ENCODE results near the gene OTOP1. TPM values are rescaled to one million over a fixed set of nuclear protein-coding genes. Genes with fewer than 3 reads are reported as not detected.

OTOP1 gene
- total and polyA plus RNA-seq, 7 donors, result not detected

- Histone ChIP-seq H3K4me1 (no peaks in the 10 kb centered on the region), H3K9me3 (no peaks in the 10 kb centered on the region), H3K4me3 (no peak overlapping the region), H3K27me3 (no peaks in the 10 kb centered on the region), H3K27ac (peak overlapping the region in 1 of 4 donors; percentile 18), H3K36me3 (peaks cover 5 to 70% (median 17%) of the 10 kb centered on the region in 4 donors)
- WGBS, 2 donors, result 86 to 90% methylated on average over 11 of the region's 11 CpGs
- intact Hi-C loops (cut with DNase I), result no loop called here
- no peak for DNase-seq
- TF ChIP-seq POLR2A (IDR thresholded peaks at IDR 0.05) (no peak), POLR2AphosphoS5 (IDR thresholded peaks at IDR 0.05) (no peak), CTCF (IDR thresholded peaks at IDR 0.05) (no peak), EP300 (IDR thresholded peaks at IDR 0.05) (no peak)
These were observed 42.6 kb upstream of the OTOP1 start for GRCh38 chr4:4269331-4269731.

DNA sequence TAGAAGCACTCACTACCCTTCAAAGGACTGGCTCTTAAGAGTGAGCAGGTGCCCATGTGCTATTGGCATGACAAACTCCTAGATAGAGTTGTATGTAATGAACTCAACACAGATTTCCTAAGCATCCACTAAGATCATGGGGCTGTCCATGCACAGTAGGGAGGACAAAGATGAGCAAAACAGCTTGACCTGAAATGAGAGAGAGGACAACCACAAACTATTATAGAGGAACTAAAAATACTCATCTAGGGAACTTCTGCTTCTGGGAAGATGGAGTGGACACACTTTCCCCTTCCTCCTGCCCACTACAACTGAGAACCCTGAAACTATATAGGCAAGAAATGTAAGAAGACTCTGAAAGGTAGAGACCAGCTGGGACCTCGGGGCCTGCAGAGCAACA is 42.0 kb upstream of the OTOP1 start:
- intact Hi-C loops (cut with DNase I), result no loop called here
- 84 to 89% methylated on average over 1 of the region's 1 CpG for WGBS, 2 donors

DNA sequence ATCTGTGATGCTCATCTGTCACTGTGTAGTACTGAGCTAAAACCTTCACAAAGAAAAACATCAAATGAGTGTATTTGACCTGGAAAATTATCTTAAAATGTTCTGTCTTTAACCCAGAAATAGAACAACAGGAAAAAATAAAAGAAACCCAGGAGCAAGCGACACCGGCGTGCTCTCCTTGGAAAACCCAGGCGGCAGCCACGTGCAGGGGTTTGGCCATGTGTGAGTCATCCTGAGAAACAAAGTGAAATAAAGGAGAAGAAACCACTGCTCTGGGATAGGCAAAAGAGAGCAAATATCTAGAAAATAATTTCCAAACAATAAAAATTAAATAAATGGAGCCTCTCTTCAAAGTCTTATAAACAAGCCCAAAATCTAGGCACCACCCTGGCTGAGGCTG is 41.3 kb upstream of the OTOP1 start:
- Histone ChIP-seq H3K4me3 (no peak overlapping the region), H3K27me3 (no peaks in the 10 kb centered on the region), H3K36me3 (peaks cover 0 to 56% (median 8%) of the 10 kb centered on the region in 4 donors), H3K9me3 (no peaks in the 10 kb centered on the region), H3K27ac (no peak overlapping the region), H3K4me1 (no peaks in the 10 kb centered on the region)
- DNase-seq, result no peak
- intact Hi-C loops (cut with DNase I), result no loop called here
- TF ChIP-seq CTCF (IDR thresholded peaks at IDR 0.05) (no peak), POLR2AphosphoS5 (IDR thresholded peaks at IDR 0.05) (no peak), EP300 (IDR thresholded peaks at IDR 0.05) (no peak), POLR2A (IDR thresholded peaks at IDR 0.05) (no peak)
- 79 to 89% methylated on average over 5 of the region's 5 CpGs for WGBS, 2 donors

More for the DNA sequence above, 42.0 kb upstream of the OTOP1 start:
- TF ChIP-seq POLR2AphosphoS5 (IDR thresholded peaks at IDR 0.05), result no peak
- TF ChIP-seq CTCF (IDR thresholded peaks at IDR 0.05), result no peak
- no peak for TF ChIP-seq POLR2A (IDR thresholded peaks at IDR 0.05)
- no peak for TF ChIP-seq EP300 (IDR thresholded peaks at IDR 0.05)
- no peaks in the 10 kb centered on the region for H3K9me3 ChIP-seq
- no peaks in the 10 kb centered on the region for H3K27me3 ChIP-seq
- peaks cover 0 to 64% (median 12%) of the 10 kb centered on the region in 4 donors for H3K36me3 ChIP-seq
- peak overlapping the region in 1 of 4 donors; percentile 18 for H3K27ac ChIP-seq
- no peaks in the 10 kb centered on the region for H3K4me1 ChIP-seq
- H3K4me3 ChIP-seq, result no peak overlapping the region
- DNase-seq, result no peak

DNA sequence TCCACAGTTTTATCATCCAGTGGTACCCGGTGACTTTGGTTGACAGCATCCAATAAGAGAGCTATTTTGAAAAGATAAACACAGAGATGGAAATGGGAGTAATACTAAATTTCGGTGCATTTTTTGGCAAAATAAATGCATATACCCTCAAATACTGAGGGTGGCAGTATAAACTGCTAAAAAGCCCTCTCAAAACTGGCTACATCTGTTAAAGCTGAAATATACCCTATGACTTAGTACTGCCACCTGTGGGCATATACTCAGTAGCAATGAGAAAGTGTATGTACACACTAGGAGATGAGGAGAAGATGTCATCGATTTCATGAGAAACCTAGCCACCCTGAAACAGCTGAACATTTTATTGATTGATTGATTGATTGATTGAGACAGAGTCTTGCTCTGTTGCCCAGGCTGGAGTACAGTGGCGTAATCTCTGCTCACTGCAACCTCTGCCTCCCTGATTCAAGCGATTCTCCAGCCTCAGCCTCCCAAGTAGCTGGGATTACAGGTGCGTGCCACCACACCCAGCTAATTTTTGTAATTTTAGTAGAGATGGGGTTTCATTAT is 33.5 kb upstream of the OTOP1 start:
- no peaks in the 10 kb centered on the region for H3K36me3 ChIP-seq
- DNase-seq, result no peak
- TF ChIP-seq POLR2AphosphoS5 (IDR thresholded peaks at IDR 0.05) (no peak), CTCF (IDR thresholded peaks at IDR 0.05) (no peak)
- no peak overlapping the region for H3K27ac ChIP-seq
- peaks cover 0 to under 1% (median 0%) of the 10 kb centered on the region in 3 donors for H3K27me3 ChIP-seq
- 68 to 71% methylated on average over 6 of the region's 6 CpGs for WGBS, 2 donors
- H3K4me3 ChIP-seq, result no peak overlapping the region
- no peaks in the 10 kb centered on the region for H3K4me1 ChIP-seq
- intact Hi-C loops (cut with DNase I), result no loop called here
- no peaks in the 10 kb centered on the region for H3K9me3 ChIP-seq

Data from sigmoid colon (tissue), 7 donors.